Glutamatergic neuron (in vitro differentiated cells): ENCODE results near the gene MPZL2. TPM values are rescaled to one million over a fixed set of nuclear protein-coding genes. Genes with fewer than 3 reads are reported as not detected.

ENCODE experiments used
- DNase-seq: peaks from one replicate; pipeline ENCODE4 v3.0.0; 2022
- H3K27ac Mint-ChIP-seq: one replicate; pipeline ENCODE4 v1.8.0; 2020; ENCODE audit warnings: mild to moderate bottlenecking, mixed read lengths, inconsistent platforms; ENCODE audit not compliant: unreplicated experiment
- H3K27me3 Mint-ChIP-seq: one replicate; pipeline ENCODE4 v1.8.0; 2020; ENCODE audit warnings: mild to moderate bottlenecking, moderate library complexity, mixed read lengths, inconsistent platforms; ENCODE audit not compliant: unreplicated experiment
- H3K36me3 Mint-ChIP-seq: one replicate; pipeline ENCODE4 v1.8.0; 2020; ENCODE audit warnings: mild to moderate bottlenecking, mixed read lengths, inconsistent platforms; ENCODE audit not compliant: unreplicated experiment
- H3K4me1 Mint-ChIP-seq: one replicate; pipeline ENCODE4 v1.8.0; 2020; ENCODE audit warnings: mild to moderate bottlenecking, low read depth, mixed read lengths, inconsistent platforms; ENCODE audit not compliant: unreplicated experiment
- H3K4me3 Mint-ChIP-seq: one replicate; pipeline ENCODE4 v1.8.0; 2020; ENCODE audit warnings: mild to moderate bottlenecking, mixed read lengths, inconsistent platforms; ENCODE audit not compliant: unreplicated experiment
- H3K9me3 Mint-ChIP-seq: one replicate; pipeline ENCODE4 v1.8.0; 2020; ENCODE audit warnings: mild to moderate bottlenecking, moderate library complexity, mixed read lengths, inconsistent platforms; ENCODE audit not compliant: unreplicated experiment
- long read RNA-seq: library from polyadenylated mRNA; unstranded; transcript quantifications from one replicate; pipeline ENCODE4 v2.0.0, GENCODE V29; 2020; ENCODE audit not compliant: unreplicated experiment
- total RNA-seq: library from RNA; stranded (reverse); fragmentation: NEBNext Ultra II Directional; extraction: Animal tissue kit (Norgen Biotek cat#: 25700); gene quantifications from one replicate; pipeline ENCODE4 v1.2.1, GENCODE V29; 2021; ENCODE audit not compliant: unreplicated experiment
- TF ChIP-seq, protein P1 (sequence below): fragments of 200-600 bp; sonication (generic); IDR thresholded peaks from one replicate; pipeline ENCODE4 v1.5.0; 2021; ENCODE audit not compliant: partially characterized antibody, unreplicated experiment

MPZL2 gene
- total RNA-seq: not detected
- long read RNA-seq: 0 reads

GRCh38 chr11:118263695-118264568, at the start of gene MPZL2:
Gene MPZL2, minus strand, starts transcription at chr11:118264297. Its CDS starts 144 bp downstream, at chr11:118264153.
- H3K4me1 Mint-ChIP-seq: peaks cover 2% of the 10 kb centered on the region
- TF ChIP-seq, protein P1, sequence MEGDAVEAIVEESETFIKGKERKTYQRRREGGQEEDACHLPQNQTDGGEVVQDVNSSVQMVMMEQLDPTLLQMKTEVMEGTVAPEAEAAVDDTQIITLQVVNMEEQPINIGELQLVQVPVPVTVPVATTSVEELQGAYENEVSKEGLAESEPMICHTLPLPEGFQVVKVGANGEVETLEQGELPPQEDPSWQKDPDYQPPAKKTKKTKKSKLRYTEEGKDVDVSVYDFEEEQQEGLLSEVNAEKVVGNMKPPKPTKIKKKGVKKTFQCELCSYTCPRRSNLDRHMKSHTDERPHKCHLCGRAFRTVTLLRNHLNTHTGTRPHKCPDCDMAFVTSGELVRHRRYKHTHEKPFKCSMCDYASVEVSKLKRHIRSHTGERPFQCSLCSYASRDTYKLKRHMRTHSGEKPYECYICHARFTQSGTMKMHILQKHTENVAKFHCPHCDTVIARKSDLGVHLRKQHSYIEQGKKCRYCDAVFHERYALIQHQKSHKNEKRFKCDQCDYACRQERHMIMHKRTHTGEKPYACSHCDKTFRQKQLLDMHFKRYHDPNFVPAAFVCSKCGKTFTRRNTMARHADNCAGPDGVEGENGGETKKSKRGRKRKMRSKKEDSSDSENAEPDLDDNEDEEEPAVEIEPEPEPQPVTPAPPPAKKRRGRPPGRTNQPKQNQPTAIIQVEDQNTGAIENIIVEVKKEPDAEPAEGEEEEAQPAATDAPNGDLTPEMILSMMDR: no peak
- no peaks in the 10 kb centered on the region for H3K36me3 Mint-ChIP-seq
- peak; percentile 19 for DNase-seq
- H3K27ac Mint-ChIP-seq: no peak within 1 kb of the TSS
- peak within 1 kb of the TSS; percentile 13 for H3K4me3 Mint-ChIP-seq
- H3K27me3 Mint-ChIP-seq: peaks cover 2% of the 10 kb centered on the region
- H3K9me3 Mint-ChIP-seq: no peaks in the 10 kb centered on the region

DNA sequence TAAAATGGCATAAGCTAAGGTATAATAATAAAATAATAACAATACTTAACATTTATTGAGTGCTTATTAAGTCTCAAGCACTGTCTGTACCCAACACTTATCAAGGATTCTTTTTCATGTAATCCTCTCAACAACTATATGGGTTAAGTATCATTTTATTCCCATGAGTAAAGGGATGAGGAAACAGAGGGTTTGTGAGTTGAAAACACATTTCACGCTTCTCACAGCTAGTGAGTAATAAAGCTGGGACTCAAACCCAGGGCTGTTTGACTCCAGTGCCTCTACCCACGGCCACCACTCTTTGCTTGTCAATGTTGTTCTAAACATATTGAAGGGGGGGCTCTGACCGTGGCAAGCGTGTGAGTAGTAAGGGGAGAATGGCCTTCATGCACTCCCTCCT, 49.1 kb upstream of the MPZL2 start:
- DNase-seq: no peak
- peaks cover 9% of the 10 kb centered on the region for H3K9me3 Mint-ChIP-seq
- H3K4me1 Mint-ChIP-seq: peaks cover 27% of the 10 kb centered on the region
- peaks cover 9% of the 10 kb centered on the region for H3K27me3 Mint-ChIP-seq
- H3K36me3 Mint-ChIP-seq: no peaks in the 10 kb centered on the region
- no peak overlapping the region for H3K27ac Mint-ChIP-seq
- TF ChIP-seq, protein P1: no peak
- peak overlapping the region; percentile 65 for H3K4me3 Mint-ChIP-seq

- Mint-ChIP-seq H3K27me3 (peaks cover 9% of the 10 kb centered on the region), H3K4me1 (peaks cover 27% of the 10 kb centered on the region)
Measured at GRCh38 chr11:118312328-118312727, 48.2 kb upstream of the MPZL2 start.

DNA sequence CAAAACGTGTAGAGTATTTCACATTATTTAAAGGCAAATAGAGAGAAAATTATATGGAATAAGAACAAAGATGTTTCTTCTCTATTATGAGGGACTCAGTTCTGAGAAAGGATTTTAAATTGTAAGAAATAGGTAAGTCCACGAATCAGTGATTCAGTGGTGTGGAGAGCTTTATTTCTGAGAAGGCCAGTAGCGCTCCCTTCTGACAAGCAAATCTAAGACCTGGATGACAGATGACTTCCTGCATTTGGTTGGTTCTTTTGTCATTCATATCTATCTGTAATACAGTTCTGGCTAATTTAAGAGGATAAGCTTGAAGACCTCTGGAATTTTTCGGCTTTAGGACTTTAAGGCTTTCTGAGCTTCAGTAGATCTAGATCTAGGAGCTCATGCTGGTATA, 47.4 kb upstream of the MPZL2 start:
- H3K27ac Mint-ChIP-seq: no peak overlapping the region
- TF ChIP-seq, protein P1: no peak
- H3K4me3 Mint-ChIP-seq: no peak overlapping the region
- peaks cover 27% of the 10 kb centered on the region for H3K4me1 Mint-ChIP-seq
- no peaks in the 10 kb centered on the region for H3K36me3 Mint-ChIP-seq
- DNase-seq: no peak
- peaks cover 9% of the 10 kb centered on the region for H3K27me3 Mint-ChIP-seq
- peaks cover 9% of the 10 kb centered on the region for H3K9me3 Mint-ChIP-seq

More at GRCh38 chr11:118312328-118312727, 48.2 kb upstream of the MPZL2 start:
- no peak for DNase-seq
- Mint-ChIP-seq H3K36me3 (no peaks in the 10 kb centered on the region), H3K27ac (no peak overlapping the region), H3K9me3 (peaks cover 9% of the 10 kb centered on the region), H3K4me3 (no peak overlapping the region)
- TF ChIP-seq, protein P1: no peak

DNA sequence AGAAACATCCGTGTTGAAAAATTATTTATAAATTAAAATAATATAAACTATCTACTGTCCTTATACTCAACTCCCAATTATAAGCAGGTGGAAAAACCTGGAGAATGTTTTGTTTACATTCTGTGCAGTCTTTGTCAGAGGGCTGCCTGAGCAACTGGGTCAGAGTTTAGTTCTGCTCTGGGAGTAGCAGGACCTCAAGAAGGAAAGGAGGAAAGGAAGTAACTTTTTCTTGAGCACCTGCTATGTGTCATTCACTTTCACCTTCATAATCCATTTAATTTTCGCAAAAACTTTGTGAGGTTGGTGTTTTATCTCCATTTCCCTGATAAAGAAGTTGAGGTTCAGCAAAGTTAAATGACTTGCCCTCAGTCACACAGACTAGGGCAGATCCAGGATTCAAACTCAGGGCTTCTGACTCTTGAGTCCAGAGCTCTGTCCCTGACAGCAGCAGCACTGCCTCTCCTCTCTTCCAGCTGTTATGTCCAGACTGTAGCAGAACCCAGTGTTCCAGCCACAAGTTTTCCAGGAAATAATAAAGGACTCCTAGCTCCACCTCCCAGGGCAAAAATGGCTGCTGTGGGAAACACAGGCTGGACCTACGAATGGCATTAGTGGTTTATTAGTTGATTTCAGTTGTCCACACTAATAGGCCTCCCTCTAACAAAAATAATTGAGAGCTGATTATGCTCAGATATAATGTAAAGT, 46.8 kb upstream of the MPZL2 start:
- Mint-ChIP-seq H3K9me3 (peaks cover 5% of the 10 kb centered on the region), H3K4me1 (peaks cover 22% of the 10 kb centered on the region), H3K27me3 (peaks cover 5% of the 10 kb centered on the region), H3K27ac (no peak overlapping the region), H3K4me3 (no peak overlapping the region), H3K36me3 (no peaks in the 10 kb centered on the region)
- DNase-seq: no peak
- TF ChIP-seq, protein P1: no peak
